DMS53 treated with DMSO at 0.1 percent for 48 hours (cell line): ENCODE measurements around the gene FERMT3.

ENCODE experiments used
- DNase-seq: peaks from one replicate; lab custom pipeline; 2025; ENCODE audit not compliant: unreplicated experiment; lab: John Stamatoyannopoulos, UW

FERMT3 gene

DNA sequence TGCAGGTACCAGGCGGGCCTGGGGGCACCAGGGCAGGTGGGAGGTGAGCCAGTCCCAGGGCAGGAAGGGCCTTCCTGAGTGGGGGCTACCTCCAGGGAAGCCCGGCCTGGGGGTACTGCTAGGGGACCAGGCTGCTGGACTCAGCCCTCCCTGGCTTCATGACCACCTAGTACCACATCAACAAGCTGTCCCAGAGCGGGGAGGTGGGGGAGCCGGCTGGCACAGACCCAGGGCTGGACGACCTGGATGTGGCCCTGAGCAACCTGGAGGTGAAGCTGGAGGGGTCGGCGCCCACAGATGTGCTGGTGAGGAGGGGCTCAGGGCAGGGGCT is 12.8 kb downstream of the FERMT3 start:
- no peak for DNase-seq

DNA sequence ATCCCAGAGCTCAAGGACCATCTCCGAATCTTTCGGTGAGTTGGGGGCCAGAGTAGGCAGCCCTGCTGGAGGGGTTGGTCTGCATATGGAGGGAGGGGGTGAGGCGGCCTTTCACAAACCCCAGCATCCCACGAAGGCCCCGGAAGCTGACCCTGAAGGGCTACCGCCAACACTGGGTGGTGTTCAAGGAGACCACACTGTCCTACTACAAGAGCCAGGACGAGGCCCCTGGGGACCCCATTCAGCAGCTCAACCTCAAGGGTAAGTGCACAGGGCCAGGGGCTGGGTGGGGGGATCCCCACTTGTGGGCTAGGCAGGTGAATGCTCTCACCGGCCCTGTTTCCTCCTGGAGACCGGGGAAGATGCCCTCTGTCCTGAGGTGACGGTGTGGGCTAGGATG is 13.2 kb downstream of the FERMT3 start:
- DNase-seq: no peak

DNA sequence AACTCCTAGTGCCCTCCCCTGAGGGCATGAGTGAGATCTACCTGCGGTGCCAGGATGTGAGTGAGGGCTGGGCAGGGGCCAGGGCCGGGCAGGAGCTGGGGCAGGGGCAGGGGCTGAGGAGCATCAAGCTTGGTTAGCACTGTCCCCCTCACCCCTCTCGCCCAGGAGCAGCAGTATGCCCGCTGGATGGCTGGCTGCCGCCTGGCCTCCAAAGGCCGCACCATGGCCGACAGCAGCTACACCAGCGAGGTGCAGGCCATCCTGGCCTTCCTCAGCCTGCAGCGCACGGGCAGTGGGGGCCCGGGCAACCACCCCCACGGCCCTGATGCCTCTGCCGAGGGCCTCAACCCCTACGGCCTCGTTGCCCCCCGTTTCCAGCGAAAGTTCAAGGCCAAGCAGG is 13.8 kb downstream of the FERMT3 start:
- no peak for DNase-seq

DNA sequence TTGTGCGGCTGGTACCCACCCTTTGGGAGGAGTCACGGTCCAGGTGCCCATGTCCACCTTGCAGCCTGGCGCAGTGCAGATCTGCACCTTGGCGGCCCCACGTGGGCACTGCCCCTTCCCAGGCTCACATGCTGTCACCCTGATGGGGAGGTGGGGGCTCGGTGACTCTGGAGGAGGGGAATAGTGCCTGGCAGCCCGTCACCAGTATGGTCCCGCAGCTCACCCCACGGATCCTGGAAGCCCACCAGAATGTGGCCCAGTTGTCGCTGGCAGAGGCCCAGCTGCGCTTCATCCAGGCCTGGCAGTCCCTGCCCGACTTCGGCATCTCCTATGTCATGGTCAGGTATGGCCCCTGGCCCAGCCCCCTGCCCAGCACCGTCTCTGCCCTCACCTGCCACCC is 14.3 kb downstream of the FERMT3 start:
- DNase-seq: no peak

DNA sequence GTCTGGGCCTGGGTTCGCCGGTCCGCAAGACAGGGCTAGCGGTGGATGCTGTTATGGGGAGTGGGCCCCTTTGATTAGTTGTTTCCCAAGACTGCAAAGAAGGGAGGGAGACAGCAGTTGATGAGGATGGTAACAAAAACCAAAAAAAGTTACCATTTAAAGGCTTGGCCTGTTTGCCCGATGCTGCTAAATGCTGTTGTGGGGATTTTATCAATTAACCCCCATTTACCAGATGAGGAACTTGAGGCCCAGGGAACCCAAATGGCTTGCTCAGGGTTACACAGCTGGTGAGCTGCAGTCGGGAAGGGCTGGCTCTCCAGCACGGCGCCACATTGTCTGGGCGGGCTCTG is 16.1 kb downstream of the FERMT3 start:
- DNase-seq: no peak

DNA sequence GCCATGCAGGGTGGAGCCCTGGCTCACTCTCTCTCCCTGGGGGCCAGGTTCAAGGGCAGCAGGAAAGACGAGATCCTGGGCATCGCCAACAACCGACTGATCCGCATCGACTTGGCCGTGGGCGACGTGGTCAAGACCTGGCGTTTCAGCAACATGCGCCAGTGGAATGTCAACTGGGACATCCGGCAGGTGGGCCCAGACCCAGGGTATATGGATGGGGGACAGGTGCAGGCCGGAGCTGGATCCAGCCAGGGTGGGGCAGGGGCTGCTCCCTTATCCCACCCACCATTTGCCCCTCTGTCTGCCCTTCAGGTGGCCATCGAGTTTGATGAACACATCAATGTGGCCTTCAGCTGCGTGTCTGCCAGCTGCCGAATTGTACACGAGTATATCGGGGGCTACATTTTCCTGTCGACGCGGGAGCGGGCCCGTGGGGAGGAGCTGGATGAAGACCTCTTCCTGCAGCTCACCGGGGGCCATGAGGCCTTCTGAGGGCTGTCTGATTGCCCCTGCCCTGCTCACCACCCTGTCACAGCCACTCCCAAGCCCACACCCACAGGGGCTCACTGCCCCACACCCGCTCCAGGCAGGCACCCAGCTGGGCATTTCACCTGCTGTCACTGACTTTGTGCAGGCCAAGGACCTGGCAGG is 16.6 kb downstream of the FERMT3 start:
- no peak for DNase-seq

DNA sequence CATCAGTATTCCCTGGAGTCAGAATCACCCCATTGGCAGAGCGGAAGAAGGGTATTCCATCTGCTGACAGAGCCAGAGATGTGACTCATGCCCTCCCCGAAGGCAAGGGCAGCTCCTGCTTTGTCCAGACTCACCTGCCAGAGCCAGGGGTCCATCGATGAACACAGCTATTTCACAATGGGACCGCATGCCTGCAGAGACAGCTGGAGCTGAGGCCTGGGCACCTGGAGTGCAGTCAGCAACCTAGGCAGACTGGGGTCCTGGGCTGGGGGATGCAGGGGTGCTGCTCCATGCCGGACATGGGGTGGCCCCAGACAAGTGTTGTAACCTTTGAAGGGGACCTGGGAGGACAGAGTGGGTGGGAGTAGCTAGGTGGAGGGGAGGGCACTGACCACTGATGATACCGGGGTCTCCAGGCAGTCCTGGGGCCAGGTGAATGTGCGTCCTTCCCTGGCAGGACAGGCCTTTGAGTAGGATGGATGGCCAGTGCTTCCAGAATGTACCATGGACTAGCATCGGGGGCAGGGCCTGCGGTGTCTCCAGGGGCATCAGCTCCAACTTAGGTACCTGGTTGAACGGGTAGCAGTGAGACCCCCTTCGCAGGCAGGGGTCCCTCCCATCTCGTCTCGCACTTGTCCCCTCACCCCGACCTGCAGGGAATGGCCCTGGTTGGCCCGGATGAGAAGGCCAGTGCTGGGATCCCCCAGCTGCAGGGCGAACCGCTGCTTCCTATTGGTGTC is 17.8 kb downstream of the FERMT3 start:
- no peak for DNase-seq

DNA sequence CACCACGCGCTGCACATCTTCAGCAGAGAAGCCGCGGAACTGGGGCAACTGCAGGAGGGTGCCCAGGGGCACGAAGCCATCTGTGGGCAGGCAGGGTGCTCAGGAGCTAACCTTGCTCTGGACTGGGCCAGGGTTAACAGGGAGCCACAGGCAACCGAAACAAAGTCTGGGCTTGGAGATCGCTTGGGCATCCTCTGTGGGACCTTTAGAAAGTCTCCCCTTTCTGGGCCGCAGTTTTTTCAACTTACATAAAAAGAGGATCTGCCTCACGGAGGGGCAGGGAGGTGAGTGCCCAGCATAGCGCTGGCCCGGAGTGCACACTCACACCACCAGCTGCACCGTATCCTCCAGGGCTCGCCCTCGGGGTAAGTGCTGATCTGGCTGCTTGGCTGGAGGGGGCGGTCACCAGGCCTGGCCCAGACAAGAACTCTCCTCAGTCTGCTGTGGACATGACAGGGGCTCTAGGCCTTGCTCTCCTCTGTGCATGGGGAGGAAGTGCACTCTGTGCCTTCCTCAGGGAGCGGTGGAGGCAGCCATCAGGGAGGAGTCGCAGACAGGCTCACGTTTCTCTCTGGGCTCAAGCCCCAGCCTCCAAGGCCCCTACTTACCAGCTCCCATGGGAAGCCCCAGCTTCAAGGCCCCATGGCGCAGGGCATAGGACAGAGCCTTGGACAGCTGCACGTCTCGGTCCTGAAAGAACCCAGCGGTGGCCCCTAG is 18.5 kb downstream of the FERMT3 start:
- no peak for DNase-seq

DNA sequence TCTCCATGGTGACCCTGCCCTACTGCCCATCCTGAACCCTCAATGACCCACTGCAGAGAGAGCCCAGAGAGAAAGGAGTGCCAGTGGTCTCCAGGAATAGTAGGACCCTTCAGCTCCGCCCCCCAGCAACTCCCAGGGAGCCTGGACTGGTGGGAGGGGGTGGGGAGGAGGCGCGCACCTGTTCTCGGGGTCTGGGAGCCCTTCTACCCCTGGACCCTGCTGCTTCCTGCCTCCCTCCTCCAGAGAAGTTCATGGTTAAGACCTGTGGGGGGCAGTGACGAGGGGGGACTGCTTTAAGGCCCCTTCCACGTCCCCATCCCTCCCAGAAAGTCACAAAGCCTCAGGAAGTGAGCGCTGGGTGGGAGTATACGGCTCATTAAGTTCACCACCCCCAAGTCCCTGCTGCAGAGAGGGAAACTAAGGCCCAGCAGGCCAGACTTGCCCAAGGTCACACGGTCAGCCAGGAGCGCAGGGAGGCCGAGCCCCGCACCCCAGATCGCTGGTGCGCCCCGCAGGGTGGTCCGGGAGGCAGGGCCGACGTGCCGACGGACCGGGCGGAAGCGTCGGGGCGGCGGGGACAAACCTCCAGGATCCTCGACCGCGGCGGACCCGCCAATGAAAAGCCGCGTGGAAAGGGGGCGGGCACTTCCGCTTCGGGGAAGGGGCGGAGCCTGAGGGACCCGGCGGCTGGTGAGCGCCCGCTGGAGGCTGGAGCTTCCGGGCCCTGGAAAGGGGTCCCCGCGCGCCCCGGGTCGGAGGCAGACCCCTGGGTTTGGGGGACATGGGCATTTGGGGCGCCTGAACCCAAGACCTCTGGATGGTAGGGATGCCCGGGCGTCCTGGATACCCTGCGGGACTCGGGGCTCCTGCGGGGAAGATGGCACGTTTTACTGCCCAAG is 19.3 kb downstream of the FERMT3 start, which contains the start of the genes NUDT22 and TRPT1:
Gene NUDT22 (plus strand): TSS at position 667 of the 899 bp plus-strand sequence. CDS start 379 bp downstream, outside the sequence.
Gene TRPT1 (minus strand): TSS at position 579 of the 899 bp plus-strand sequence. CDS start 326 bp downstream, at position 253.
- peak; percentile 79 for DNase-seq

DNA sequence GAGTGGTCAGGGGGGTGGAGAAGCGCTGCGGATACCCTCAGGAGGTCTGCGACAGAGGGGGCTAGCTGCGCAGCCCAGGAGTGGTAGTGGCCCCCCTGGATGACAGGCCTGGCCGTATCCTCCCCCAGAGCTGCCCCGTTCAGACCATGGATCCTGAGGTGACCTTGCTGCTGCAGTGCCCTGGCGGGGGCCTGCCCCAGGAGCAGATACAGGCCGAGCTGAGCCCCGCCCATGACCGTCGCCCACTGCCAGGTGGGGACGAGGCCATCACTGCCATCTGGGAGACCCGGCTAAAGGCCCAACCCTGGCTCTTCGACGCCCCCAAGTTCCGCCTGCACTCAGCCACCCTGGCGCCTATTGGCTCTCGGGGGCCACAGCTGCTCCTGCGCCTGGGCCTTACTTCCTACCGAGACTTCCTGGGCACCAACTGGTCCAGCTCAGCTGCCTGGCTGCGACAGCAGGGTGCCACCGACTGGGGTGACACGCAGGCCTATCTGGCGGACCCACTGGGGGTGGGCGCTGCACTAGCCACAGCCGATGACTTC is 20.1 kb downstream of the FERMT3 start:
- DNase-seq: peak; percentile 41

DNA sequence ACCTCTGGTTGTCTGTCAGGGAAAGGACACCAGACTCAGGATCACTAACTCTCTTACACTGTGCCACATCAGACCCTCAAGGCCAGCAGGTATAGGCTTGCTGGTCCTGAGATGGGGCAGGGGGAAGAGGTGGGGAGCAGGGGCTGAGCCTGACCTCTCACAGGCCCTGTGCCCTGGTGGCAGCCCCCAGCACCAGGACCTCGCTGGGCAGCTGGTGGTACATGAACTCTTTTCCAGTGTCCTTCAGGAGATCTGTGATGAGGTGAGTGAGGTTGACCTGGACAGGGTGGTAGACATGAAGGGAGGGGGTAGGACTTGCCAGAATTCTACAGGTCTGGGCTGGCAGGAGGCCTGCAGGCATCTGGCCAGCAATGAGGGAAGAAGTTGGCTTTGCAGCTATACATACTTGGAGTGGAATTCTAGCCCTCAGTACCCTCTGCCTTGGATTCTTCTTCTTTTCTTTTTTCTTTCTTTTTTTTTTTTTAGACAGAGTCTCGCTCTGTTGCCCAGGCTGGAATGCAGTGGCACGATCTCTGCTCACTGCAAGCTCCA is 21.0 kb downstream of the FERMT3 start:
- no peak for DNase-seq

DNA sequence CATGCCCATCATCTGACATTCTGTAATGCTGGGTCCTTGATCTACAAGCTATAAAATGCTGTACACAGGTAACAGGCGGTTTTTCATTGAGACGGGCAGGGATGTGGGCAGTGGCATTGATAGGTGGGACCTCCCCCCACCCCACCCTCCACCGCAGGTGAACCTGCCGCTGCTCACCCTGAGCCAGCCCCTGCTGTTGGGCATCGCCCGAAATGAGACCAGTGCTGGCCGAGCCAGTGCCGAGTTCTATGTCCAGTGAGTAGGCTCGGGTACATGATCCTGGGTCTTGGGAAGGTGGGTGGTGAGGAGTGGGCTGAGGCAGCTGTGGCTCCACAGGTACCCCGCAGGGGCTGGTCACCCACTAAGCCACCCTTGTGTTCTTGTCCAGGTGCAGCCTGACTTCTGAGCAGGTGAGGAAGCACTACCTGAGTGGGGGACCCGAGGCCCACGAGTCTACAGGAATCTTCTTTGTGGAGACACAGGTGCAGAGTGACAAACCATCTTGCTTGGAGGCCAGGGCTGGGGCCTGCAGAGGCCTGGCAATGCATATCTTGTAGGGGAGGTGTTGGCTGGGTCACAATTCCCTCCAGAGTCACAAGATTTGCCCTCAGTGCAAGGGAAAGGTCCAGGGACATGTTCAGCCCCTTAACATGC is 22.7 kb downstream of the FERMT3 start:
- DNase-seq: no peak

DNA sequence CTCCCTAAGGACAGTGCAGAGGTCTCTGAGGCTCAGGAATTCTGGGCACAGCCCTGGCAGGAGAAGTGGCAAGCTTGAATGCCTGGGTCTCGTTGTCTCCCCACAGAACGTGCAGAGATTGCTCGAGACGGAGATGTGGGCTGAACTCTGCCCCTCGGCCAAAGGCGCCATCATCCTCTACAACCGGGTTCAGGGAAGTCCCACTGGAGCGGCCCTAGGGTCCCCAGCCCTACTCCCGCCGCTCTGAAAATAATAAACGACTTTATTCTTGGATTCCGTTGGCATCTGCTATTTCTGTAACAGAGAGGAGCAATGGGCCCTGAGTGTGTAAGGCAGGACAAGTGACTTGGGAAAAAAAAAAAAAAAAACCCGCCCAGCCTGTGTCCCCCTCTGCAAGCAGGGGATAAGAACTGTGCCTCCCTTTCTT is 23.2 kb downstream of the FERMT3 start:
- no peak for DNase-seq

DNA sequence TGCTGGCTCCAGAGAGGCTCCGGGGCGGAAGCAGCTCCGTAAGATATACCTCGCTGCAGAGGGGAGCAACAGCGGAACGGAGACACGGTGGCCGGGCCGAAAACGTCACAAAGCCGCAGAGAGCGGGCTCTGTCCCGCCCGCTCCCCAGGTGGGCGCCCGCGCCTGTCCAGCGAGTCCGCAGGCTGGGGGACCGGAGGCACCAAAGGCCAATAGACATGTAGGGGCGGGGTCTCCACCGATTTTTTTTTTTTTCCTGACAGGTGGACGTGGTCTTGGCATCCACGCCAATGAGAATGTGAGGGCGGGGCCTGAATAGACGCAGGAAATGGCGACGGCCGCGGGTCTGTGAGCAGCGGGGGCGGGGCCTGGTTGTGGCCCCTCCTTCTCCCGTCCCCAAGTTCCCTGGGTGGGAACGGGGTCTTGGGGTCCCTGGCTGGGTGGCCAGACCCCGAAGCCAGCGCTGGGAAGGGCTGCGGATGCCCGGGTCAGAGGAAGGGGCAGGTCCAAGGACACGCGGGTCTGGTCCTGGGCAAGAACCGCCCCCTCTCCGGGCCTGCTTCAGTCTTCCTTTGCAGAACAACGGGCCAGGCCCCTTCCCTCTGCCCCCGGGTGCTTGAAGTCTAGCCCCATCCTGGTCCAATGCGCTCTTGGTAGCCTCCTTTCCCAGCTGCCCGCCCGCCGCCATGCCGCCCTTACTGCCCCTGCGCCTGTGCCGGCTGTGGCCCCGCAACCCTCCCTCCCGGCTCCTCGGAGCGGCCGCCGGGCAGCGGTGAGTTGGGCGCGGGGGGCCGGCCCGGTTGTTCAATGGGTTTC is 23.9 kb downstream of the FERMT3 start, which contains the start of gene DNAJC4:
Gene DNAJC4 (plus strand): TSS at position 378 of the 814 bp plus-strand sequence. CDS start 307 bp downstream, at position 685.
- DNase-seq: peak; percentile 92

DNA sequence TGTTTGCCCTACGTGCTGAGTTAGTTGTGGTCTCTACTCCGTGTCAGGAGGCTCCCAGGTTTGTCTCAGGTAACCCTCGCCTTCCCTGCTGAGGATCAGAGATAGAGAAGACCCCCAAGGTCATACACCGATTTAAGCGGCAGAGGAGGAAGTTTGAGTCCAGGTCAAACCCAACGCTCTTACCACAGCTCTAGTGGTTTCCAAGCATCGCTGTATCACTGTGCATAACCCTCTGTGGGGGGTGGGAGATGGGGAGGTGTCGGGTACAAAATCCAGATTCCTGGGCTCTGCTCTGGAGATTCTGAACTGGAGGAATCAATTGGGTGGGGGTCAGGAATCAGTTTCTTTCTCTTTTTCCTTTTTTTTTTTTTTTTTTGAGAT is 24.5 kb downstream of the FERMT3 start:
- DNase-seq: no peak

DNA sequence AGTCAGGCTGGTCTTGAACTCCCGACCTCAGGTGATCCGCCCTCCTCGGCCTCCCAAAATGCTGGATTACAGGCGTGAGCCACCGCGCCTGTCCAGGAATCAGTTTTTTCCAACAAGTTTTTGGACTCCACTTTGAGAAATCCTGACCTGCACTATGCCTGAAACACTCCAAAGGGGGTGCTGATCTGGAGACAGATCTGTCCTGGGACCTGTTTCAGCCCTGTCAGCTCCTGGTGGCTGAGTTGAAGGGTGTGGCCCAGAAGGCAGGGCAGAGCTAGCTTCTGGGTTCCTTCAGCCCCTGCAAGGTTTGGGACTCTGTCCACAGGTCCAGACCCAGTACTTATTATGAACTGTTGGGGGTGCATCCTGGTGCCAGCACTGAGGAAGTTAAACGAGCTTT is 25.0 kb downstream of the FERMT3 start:
- no peak for DNase-seq

DNA sequence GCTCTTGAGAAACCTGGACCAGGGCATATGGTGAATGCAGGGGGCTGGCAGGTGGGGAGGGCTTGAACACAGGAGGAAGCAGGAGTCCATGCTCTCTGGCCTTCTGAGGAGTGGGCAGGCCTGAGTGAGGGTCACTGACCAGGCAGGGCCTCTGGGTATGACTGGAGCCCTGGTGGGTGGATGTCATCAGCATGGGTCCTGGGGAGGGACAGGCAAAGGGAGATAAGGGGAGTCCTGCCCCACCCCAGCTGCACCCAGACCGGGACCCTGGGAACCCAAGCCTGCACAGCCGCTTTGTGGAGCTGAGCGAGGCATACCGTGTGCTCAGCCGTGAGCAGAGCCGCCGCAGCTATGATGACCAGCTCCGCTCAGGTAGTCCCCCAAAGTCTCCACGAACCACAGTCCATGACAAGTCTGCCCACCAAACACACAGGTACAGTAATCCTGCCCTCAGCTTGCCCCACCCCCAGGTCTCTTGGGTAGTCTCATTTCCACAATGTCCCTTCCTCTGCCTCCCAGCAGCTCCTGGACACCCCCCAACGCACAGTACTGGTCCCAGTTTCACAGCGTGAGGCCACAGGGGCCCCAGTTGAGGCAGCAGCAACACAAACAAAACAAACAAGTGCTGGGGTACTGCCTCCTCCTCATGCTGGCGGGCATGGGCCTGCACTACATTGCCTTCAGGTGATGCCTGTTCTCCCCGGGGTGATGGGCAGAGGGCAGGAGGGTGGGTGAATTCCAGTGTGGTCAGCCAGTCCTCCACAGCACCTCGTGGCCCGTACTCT is 25.9 kb downstream of the FERMT3 start:
- no peak for DNase-seq

DNA sequence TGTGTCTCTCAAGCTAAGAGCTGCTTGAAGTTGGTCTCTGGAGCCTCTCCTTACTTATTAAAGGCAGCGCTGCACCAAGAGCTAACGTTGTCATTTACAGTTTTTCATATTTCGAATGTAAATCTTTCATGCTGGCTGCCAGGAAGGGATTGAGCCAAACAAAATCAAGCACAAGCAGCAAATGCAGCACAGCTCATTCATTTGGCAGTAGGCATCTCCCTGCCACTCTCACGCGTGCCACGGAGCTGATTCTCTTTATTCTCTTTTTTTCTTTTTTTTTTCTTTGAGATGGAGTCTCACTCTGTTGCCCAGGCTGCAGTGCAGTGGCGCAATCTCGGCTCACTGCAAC is 26.4 kb downstream of the FERMT3 start:
- DNase-seq: no peak
